HG03175 (cell line): Measurements from ENCODE around the gene PPDPF.

Experiments used
- ATAC-seq: cut with Tn5 transposase; IDR thresholded peaks from one replicate; pipeline ENCODE4 v1.9.1; 2021; ENCODE audit warnings: mild to moderate bottlenecking, moderate library complexity; ENCODE audit not compliant: unreplicated experiment

The PPDPF gene

DNA sequence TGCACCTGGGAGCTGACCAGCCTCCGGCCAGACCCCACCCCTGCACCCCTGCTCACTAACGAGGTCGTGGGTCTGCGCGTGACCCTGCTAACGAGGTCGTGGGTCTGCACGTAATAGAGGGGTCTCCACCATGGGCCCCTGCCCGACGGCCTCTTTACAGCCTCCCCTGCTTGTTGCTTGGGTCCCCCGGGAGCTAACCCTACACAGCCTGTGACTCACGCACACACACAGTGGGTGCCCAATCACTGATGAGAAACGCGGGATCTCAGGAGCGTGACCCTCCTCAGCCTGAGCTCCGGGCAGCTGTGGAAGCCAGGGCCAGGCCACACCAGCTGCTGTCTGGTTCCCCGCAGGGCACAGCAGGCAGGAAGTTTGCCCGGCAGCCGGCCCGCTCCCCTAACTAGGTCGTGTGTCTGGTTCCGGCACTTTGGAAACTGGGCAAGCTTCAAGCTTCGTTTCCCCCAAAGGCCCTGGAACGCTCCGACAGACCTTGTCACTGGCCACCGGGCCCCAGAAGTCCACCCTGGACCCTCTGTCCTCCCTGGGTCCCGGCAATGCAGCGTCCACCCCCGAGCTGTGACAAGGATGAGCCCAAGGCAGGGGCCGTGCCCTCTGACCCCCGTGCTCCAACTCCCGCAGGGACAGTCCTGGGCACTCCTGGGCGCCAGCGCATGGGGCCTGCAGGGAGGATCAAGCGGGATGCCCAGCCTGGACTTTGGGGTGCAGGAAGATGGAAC is 15.8 kb downstream of the PPDPF start:
- no peak for ATAC-seq

- no peak for ATAC-seq
These were observed 16.5 kb downstream of the PPDPF start, which contains the start of gene PTK6 for GRCh38 chr20:63536997-63537524. Gene PTK6, minus strand, starts transcription at chr20:63537376. Its CDS starts 62 bp downstream, at chr20:63537314.

GRCh38 chr20:63537525-63538203 is 17.1 kb downstream of the PPDPF start:
- ATAC-seq, result peak; percentile 84

DNA sequence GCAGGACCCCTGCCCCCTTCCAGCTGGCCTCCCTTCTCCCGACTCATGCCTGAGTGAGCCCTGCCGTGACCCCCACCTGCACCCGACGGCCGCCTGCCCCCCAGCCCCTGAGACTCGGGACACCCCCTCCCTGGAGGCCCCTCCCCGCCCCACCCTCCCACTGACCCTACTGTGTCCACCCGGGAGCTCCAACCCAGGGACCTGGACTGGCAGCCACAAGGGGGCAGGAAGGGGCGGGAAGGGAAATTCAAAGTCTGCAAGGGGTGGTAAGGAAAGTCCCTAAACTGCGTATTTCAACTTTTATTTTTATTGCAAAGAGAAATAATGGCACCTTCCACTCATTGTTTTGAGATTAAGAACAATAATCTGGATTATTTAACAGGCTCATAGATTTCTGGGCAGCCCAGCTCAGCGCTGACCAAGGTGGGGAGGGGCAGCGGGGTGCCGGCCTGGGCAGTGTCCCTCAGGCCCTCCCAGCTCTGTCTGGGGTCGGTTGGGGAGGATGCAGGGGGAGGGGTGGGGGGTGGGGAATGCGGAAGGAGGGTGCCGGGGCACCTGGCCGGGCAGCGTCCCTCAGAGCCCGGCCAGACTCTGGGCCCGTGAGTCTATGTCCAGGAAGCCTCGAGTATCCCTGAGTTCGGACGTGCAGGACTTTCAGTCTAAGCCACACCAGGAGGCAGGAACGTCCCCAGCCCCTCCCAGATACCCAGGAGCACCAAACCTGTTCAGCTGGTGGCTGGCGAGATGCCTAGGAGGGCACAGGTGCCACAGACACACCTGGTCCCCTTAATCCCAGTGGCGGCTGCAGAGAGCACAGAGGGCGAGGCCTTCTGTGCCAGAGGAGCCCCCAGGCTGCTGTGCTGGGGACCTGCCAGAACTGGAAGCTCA is 17.9 kb downstream of the PPDPF start:
- peak; percentile 4 for ATAC-seq

DNA sequence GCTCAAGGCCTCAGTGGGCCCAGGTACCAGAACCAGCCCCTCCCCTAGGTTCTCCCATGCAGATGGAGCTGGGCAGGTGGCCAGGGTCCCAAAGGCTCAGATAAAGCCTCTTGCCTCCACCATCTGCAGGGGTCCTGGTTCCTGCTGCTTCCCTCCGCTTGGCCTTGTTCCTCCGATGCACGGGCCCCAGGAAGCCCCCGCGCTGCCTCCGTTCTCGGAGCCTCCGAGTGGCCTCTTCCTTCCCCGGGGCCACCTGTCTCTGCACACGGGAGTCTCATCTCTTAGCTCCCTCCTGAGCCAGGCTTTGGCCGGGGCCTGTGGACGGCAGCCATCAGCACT is 18.5 kb downstream of the PPDPF start:
- ATAC-seq, result no peak

DNA sequence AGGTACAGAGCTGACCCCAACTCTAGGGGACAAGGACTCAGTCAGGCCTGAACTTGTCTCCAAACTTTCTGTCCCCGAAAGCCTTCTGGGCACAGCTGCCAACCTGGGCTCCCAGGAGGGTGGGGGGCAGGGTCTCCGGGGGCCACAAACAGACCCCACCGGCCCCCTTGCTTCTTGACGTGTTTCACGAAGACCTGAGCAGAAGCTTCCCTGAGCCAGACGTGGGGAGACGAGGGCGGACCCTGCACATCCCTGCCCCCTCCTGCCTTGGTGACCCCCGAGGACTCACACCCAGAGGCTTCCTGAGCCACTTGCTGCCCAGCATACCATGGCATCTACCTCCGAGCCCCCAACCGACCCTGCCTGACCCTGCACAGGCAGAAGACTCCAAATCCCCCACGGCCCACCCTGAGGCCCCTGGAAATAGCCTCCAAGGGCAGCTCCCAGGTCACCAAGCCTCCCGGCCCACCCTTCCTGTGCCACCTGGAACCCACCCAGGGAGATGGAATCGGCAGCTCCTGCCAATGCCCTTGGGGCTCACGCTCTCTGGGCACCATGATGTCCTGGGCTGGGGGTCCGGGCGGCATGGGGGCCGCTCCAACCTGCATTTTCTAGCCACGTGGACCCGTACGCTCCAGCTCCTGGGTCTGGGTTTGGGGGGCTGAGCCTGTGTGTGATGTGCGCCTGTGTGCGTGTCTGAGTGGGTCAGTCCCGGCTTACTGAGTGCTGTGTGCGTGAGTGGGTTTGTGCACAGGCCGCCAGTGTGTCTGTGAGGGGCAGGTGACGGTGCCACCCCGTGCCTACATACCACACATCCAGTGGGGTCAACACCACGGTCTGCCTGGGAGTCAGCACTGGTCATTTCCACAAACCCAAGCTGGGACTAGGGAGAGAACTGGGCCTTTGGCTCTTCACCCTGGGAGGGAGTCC is 19.1 kb downstream of the PPDPF start:
- ATAC-seq, result no peak

DNA sequence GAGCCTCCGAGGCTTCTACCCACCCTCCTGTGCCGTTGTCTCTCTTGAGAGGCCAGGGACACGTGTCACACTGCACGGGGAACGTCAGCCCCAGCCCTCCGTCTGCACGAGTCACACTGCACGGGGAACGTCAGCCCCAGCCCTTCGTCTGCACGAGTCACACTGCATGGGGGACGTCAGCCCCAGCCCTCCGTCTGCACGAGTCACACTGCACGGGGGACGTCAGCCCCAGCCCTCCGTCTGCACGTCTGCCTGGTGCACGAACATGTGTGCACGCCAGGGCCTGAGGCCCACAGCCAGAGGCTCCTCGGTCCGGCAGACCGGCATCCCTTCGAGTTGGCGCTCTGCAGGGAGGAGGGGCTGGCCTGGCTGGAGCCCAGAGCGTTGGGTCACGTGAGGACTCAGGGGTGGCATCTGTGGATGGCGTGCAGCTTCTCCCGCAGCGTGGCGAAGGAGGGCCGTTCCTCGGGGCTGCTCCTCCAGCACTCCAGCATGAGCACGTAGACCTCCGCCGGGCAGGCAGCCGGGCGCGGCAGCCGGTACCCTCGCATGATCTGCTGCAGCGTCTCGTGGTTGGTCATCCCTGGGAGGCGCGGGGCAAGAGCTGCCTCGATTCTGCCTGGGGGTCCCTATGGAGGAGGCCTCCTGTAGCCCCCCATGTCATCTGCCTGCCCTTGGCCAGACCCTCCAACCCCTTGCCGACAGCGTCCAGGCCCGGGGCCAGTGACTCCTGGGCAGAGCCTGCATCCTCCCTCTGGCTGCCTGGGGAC is 20.0 kb downstream of the PPDPF start:
- ATAC-seq, result no peak

DNA sequence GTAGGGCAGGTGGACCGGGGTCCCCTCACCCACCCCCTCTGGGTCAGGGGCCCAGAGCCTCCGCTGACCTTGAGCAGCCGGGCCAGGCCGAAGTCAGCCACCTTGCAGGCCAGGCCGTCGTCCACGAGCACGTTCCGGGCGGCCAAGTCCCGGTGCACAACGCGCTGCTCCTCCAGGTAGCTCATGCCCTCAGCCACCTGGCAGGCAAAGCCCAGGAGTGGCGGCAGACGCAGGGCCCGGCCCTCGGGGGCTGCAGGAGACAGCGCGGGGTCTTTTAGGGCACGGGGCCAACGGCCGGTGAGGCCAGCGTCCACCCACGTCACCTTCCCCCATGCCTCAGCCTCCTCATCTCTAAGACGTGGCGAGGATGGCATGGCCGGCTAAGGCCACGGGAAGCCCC is 20.8 kb downstream of the PPDPF start:
- ATAC-seq, result no peak

- no peak for ATAC-seq
These were observed 21.5 kb downstream of the PPDPF start for GRCh38 chr20:63542031-63542559.

DNA sequence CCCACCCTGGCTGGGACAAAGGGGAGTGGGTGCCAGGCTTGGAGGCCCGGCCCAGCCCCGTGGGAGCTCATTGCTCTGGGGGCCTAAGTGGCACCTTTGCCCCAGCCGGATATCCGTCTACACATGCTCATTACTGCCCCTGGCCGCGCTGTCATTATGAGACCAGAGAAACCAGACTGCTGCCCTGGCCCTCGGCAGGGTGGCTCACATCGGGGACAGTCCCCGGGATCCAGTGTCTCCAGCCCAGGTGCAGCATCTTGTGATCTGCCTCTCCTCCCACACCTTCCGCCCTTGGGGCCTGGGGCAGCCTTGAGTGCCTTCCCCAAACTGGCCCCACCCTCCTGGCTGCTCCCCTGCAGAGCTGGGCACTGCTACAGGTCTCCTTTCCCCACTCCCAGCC is 22.1 kb downstream of the PPDPF start:
- no peak for ATAC-seq

- ATAC-seq, result no peak
These were observed 22.6 kb downstream of the PPDPF start for GRCh38 chr20:63543131-63543530.

DNA sequence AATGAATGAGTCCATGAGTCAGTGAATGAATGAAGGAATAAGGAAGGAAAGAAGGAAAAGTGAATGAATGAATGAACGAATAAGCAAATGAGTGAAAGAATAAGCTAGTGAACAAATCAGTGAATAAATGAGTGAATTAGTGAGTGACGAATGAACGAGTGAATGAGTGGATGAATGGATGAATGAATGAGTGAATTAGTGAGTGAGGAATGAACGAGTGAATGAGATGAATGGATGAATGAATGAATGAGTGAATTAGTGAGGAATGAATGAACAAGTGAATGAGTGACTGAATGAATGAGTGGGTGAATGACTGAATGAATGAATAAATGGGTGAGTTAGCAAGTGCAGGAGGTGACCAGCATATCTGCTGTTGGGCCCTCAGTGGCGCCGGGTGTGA is 23.2 kb downstream of the PPDPF start:
- no peak for ATAC-seq

GRCh38 chr20:63544241-63544957 is 23.8 kb downstream of the PPDPF start:
- no peak for ATAC-seq

DNA sequence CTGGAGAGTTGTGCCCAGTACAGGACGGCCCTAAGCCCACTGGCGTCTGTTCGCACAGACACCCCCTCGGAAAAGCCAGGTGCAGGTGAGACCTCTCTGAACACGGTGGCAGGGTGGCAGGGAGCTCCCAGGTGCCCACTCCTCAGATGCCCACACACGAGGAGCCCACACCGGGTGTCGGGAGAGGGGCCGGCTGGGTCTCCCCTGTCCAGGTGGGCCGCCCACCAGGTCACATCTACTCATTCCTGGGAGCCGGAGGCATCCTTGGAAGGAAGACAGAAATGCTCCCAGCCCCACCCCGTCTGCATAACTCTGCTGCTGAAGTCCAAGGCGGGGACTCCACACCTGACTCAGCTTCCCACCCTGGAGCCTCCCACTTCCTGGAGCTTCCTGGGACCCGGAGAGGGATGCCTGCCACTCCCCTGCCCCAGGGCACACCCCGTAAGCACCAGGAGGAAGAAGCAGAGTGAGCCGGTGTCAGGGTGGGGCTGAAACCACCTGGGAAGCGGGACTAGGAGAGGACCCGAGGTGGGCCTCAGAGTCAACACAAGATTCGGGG is 24.5 kb downstream of the PPDPF start:
- no peak for ATAC-seq

- no peak for ATAC-seq
These were observed 25.2 kb downstream of the PPDPF start for GRCh38 chr20:63545814-63546213.

- no peak for ATAC-seq
These were observed 25.8 kb downstream of the PPDPF start for GRCh38 chr20:63546256-63546955.

DNA sequence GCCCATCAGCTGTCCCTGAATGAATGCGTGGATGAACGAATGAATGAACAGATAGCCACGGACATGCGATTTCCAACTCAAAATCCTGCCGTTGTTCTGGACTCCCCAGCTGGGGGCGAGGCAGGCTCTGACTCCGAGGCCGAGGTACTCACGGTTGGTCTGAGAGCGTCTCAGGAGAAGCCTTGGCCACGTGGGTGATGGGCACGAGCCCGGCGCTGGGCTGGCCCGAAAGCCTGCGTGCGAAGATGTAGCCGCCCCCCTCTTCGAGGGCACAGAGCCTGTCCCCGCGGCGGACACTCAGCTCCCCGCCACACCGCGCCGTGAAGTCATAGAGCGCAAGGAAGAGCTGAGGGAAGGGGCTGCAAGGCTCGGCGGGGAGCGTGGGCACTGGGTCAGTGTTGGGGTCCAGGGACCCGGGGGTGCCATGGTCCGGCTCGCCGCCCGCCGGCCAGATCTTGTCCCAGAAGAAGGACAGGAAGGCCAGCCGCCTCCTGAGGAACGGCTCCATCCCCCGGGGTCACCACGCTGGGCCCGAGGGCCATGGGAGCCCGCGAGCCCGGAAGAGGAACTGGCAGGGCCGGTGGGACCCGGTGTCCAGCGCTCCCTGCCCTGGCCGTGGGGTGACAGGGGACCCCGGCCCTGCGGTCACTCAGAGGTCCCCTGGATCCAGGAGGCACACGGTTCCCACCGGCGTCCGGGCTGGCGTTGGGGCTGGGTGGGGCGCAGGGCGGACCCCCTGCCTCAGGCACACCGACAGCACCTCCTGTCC is 26.6 kb downstream of the PPDPF start:
- no peak for ATAC-seq
